LNCaP clone FGC (cell line): ENCODE measurements around the gene TEKT2.

ENCODE experiments used
- DNase-seq: peaks from one replicate; pipeline ENCODE4 v3.0.0-alpha.2; 2011; ENCODE audit warnings: low read depth
- H3K4me3 ChIP-seq: 2 replicates; pipeline ENCODE4 v1.5.1; 2011; ENCODE audit warnings: mild to moderate bottlenecking, low read depth, low read length, control low read depth
- CTCF ChIP-seq: IDR thresholded peaks from 2 replicates; pipeline ENCODE4 v1.5.1; 2012; ENCODE audit warnings: mild to moderate bottlenecking; ENCODE audit not compliant: control insufficient read depth, insufficient read depth; ENCODE audit errors: extremely low read depth

The TEKT2 gene

GRCh38 chr1:36081926-36082485 lies 1.9 kb upstream of the TEKT2 start:
- no peak for DNase-seq
- TF ChIP-seq CTCF, result no peak
- H3K4me3 ChIP-seq, result no peak overlapping the region

- DNase-seq, result no peak
- no peak for TF ChIP-seq CTCF
- no peak overlapping the region for H3K4me3 ChIP-seq
Observed at GRCh38 chr1:36083219-36083618, 675 bp upstream of the TEKT2 start.

- H3K4me3 ChIP-seq, result no peak overlapping the region
- no peak for DNase-seq
- TF ChIP-seq CTCF, result no peak
Observed at GRCh38 chr1:36084497-36085115, 712 bp downstream of the TEKT2 start.

- no peak for TF ChIP-seq CTCF
- DNase-seq, result no peak
- H3K4me3 ChIP-seq, result no peak overlapping the region
Observed at GRCh38 chr1:36085126-36085525, 1.2 kb downstream of the TEKT2 start.

GRCh38 chr1:36085686-36086526 lies 2.0 kb downstream of the TEKT2 start:
- no peak overlapping the region for H3K4me3 ChIP-seq
- TF ChIP-seq CTCF, result no peak
- DNase-seq, result no peak

GRCh38 chr1:36086529-36087232 lies 2.8 kb downstream of the TEKT2 start:
- no peak for DNase-seq
- TF ChIP-seq CTCF, result no peak
- H3K4me3 ChIP-seq, result no peak overlapping the region
